NCI-H446 (cell line): ENCODE measurements around the gene SCP2.

ENCODE experiments used
- DNase-seq, 2 experiments: peaks; one replicate each; lab custom pipeline; 2025; lab: John Stamatoyannopoulos, UW

The SCP2 gene

DNA sequence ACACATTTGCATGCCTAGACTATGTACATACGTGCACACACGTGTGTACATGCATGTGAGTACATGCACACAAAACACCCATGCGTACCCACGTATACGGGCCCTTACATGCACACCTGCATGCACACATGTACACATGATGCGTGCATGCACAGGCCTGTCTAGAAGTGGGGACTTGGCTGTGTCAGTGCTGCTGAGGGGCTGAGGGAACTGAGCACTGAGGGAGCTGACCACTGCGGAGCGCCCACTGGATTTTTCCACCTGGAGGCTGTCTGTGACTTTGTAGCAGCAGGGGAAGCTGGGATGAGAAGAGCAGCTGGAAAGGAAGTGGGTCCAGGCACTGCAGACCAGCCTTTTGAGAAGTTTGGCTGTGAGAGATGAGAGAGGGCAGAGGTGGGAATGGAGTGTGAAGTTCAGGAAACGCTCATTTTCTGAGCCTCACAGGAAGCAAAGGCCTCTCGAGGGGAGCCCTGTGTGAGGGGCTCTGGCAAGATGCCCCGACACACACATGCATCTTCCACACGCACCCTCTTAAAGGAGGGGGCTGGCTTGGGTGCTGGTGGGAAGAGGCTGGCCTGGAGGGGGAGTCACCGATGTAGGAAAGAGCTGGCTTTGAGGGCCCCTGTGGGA is 155.9 kb downstream of the SCP2 start:
- DNase-seq: no peak

GRCh38 chr1:53083636-53084588 is 156.8 kb downstream of the SCP2 start:
- no peak for DNase-seq

GRCh38 chr1:53084589-53084971 is 157.5 kb downstream of the SCP2 start:
- DNase-seq: no peak

DNA sequence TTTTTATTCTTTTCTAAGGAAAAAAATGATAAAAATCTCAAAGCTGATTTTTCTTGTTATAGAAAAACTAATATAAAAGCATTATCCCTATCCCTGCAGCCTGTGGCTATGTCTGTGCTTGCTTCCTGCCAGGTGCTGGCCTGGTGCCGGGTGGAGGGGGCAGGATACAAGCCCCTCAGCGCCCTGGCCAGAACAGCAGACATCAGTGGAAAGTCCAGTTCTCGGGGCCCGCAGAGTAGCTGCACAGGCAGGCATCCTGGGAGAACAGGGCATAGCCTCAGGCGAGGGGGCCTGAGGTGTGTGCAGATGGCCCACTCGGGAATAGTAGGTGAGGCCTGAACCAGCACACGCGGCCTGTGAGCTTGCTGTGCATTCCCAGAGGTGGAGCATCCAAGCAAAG is 158.3 kb downstream of the SCP2 start:
- DNase-seq: no peak

- peak in 1 of 2 experiments; percentile 37 for DNase-seq
Measured at GRCh38 chr1:53086491-53087070, 159.5 kb downstream of the SCP2 start.

DNA sequence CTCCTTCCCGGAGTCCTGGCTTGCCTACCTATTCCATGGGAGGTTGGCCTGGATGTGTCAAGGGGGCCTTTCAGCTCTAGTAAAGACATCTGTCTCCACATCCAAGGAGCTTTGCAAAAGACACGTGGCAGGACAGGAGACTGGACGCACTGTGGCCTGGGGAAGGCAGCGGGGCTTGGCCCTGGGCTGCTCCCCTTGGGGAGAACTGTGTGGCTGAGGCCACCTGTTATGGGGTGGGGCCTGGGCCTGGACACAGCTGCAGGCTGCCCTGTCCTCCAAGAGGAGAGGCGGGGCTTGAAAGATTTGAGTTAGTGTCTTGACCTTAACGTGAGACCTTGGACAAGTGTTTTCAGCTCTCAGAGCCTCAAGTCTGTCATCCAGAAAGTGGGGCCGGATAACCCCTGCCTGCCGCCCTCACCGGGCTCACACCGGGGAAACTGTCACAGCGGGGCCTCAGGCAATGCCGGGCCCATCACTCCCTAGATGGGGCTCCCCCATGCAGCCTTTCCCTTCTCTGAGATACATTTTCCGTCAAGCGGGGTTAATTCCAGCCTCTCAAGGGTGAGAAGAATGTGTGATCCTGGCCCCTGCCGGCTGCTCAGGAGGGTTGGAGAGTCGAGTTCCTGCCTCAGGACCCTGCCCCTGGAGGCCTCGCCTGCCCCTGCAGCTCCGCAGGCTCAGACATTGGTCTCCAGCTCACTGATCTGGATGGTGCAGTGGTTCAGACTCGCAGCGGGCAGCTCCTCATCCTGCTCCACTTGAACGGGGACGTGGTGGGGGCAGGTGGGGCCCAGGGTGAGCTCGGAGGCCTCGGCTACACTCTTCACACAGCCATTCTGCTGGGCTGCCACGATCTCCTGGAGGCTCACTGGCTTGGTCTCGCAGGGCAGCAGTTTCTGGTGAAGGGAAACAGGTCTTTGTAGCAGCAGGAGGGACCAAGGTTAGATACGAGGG is 160.5 kb downstream of the SCP2 start:
- no peak for DNase-seq

GRCh38 chr1:53088616-53089300 is 161.7 kb downstream of the SCP2 start:
- DNase-seq: peak in 1 of 2 experiments; percentile 72

GRCh38 chr1:53089478-53090226 is 162.6 kb downstream of the SCP2 start:
- no peak for DNase-seq

DNA sequence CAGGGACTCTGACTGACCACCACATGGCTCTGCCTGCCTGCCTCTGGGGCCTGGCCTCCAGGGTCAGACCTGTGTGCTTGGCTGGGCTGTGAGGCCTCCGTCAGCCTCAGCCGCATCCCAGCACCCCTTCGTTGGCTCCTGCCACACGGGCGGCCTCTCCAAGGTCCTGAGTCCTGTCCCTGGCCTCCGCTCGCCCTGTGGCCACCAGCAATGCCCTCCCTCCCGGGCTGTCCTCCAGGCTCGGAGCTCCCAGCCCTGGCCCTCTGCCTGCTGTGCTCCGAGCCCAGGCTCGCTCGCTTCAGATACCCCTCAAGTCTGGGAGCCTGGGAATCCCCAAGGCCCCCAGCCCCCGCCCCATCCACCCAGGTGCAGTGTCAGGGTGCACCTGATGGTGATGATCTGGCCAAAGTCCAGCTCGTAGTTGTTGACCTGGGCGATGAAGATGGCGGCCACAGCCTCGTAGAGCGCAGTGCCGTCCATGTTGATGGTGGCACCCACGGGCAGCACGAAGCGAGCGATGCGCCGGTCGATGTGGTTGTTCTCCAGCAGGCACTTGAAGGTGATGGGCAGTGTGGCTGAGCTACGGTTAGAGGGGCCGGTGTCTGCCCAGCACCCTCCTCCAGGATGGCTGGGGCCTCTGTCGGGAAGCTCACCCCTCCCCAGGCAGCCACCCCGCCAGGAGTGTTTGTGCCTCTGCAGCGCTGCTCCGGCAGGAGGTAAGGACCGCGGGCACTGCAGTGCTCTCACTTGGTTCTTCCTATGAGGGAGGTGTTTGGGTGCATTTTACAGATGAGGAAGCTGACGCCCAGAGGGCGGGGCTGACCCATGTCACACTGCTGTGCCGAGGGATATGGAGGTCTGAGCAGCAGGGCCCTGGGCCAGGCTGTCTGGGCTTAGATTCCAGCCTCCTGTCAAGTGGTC is 163.4 kb downstream of the SCP2 start:
- no peak for DNase-seq

GRCh38 chr1:53091841-53092645 is 165.0 kb downstream of the SCP2 start:
- no peak for DNase-seq

DNA sequence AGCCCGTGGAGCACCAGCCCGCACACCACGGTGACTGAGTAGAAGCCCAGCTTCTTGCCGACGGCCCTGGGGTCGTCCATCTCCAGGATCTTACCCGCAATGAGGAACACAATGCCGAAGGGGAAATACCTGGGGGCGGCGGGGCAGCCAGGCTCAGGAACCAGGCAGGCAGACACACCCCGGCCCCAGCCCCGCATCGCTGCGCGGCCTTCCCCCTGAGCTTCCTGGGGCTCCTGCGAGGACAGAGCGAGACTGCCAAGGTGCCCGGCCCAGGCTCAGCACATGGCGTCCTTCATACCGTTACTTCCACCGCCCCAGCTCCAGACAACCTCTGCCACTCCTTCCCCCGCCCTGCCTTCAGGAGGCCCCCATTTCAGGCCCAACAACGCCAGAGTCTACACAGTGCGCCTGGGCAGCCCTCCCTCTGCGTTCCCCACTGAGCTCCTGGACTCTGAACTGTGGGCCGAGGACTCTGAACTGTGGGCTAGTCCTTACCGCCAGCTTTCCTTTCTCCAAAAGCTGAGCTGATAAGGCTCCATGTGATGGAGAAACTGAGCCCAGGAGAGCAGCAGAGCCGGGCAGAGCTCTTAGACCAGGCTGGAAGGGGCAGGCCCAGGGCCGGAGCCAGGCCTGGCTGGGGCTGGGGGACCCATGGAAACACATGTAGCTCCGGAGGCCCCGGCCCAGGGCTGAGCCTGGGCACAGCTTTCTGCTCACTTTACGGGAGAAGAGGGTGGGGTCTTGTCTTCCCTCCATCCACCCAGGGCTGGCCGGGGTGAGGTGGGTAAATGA is 165.8 kb downstream of the SCP2 start:
- no peak for DNase-seq

DNA sequence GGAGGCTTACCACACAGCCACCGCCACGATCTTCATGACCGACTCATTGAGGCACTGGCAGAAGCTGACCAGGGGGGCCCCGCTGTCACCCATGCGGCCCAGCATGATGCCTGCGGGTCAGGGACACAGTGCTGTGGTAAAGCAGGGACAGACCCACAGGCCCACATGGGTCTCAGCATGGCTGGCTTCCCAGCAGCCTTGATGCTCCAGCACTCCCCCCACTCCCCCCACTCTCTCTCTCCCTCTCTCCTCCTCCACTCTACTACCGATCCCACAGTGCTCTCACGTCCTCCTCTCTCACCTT is 166.3 kb downstream of the SCP2 start:
- no peak for DNase-seq

- no peak for DNase-seq
Measured at GRCh38 chr1:53093778-53094532, 166.9 kb downstream of the SCP2 start.

DNA sequence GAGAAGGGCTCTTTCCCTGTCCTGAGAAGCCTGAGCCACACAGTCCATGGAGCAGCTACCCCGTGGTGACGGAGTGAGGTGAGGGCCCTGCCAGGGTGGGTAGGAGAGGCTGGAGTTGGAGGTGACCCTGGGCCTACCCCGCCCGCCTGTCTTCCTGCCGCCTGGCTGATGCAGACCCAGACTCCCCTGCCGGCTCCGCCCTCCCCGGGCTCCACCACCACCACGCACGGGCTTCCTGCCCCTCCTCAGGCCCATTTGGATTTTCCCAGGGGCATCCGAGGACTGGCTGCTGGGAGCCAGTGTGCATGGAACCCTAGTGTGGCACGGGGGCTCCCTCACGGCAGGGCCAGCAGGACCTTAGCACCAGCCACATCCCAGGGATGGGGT is 167.4 kb downstream of the SCP2 start:
- DNase-seq: no peak
